Ascending aorta (tissue), 2 donors: ENCODE data around the gene LYRM4. TPM values are rescaled to one million over a fixed set of nuclear protein-coding genes. Genes with fewer than 3 reads are reported as not detected.

Source experiments
- DNase-seq, 2 donors: peaks; one replicate each; pipeline ENCODE4 v3.0.0-alpha.2; 2019; ENCODE audit warnings: low spot score in 2 of 2
- H3K27ac ChIP-seq, 2 donors: fragments of 200-600 bp; sonication (generic); one replicate each; pipeline ENCODE4 v1.5.1; 2016 to 2017; ENCODE audit warnings: mild to moderate bottlenecking in 1 of 2
- H3K27me3 ChIP-seq: fragments of 200-600 bp; sonication (generic); one replicate; pipeline ENCODE4 v1.5.1; 2017
- H3K36me3 ChIP-seq, 2 donors: fragments of 200-600 bp; sonication (generic); one replicate each; pipeline ENCODE4 v1.5.1; 2016
- H3K4me1 ChIP-seq, 2 donors: fragments of 200-600 bp; sonication (generic); one replicate each; pipeline ENCODE4 v1.5.1; 2016 to 2017; ENCODE audit warnings: mild to moderate bottlenecking in 1 of 2
- H3K4me3 ChIP-seq, 2 donors: fragments of 200-600 bp; sonication (generic); one replicate each; pipeline ENCODE4 v1.5.1; 2016 to 2017; ENCODE audit warnings: mild to moderate bottlenecking in 1 of 2
- H3K9me3 ChIP-seq, 2 donors: fragments of 200-600 bp; sonication (generic); one replicate each; pipeline ENCODE4 v1.5.1; 2016
- intact Hi-C: fragments of 100-400 bp; cut with DNase I; formaldehyde crosslinking; loops from one replicate; pipeline ENCODE4 v1.15.1; 2023
- total RNA-seq: library from RNA; depleted of rRNA; stranded (reverse); fragments of >200 nt; gene quantifications from one replicate; pipeline ENCODE4 v1.1.0, GENCODE V29; 2016
- TF ChIP-seq, protein P1 (sequence below), 3 experiments: fragments of 200-600 bp in 2 of 3; fragments of 450-650 bp in 1 of 3; sonication (generic) in 2 of 3; IDR thresholded peaks; one replicate each; pipeline ENCODE4 v1.5.1; 2016 to 2019; ENCODE audit warnings: antibody characterized with exemption in 3 of 3, mild to moderate bottlenecking in 1 of 3, moderate library complexity in 1 of 3

LYRM4 gene
- total RNA-seq, 1 donor from 2014 or later, result 10.5 TPM

GRCh38 chr6:5139828-5140771, 120.7 kb downstream of the LYRM4 start:
- no peaks in the 10 kb centered on the region for H3K27me3 ChIP-seq
- H3K36me3 ChIP-seq, result no peaks in the 10 kb centered on the region
- no peak overlapping the region for H3K4me3 ChIP-seq
- no peak for DNase-seq
- TF ChIP-seq, protein P1, sequence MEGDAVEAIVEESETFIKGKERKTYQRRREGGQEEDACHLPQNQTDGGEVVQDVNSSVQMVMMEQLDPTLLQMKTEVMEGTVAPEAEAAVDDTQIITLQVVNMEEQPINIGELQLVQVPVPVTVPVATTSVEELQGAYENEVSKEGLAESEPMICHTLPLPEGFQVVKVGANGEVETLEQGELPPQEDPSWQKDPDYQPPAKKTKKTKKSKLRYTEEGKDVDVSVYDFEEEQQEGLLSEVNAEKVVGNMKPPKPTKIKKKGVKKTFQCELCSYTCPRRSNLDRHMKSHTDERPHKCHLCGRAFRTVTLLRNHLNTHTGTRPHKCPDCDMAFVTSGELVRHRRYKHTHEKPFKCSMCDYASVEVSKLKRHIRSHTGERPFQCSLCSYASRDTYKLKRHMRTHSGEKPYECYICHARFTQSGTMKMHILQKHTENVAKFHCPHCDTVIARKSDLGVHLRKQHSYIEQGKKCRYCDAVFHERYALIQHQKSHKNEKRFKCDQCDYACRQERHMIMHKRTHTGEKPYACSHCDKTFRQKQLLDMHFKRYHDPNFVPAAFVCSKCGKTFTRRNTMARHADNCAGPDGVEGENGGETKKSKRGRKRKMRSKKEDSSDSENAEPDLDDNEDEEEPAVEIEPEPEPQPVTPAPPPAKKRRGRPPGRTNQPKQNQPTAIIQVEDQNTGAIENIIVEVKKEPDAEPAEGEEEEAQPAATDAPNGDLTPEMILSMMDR (IDR thresholded peaks at IDR 0.05), result no peak
- H3K4me1 ChIP-seq, result no peaks in the 10 kb centered on the region
- H3K27ac ChIP-seq, result no peak overlapping the region
- H3K9me3 ChIP-seq, result no peaks in the 10 kb centered on the region
- intact Hi-C loops, result loop anchor here (10.0 kb wide), 3 partner anchors 115 to 1175 kb away; no protein-coding TSS in a partner anchor

GRCh38 chr6:5138995-5139827, 121.5 kb downstream of the LYRM4 start:
- TF ChIP-seq, protein P1 (IDR thresholded peaks at IDR 0.05), result no peak
- no peaks in the 10 kb centered on the region for H3K36me3 ChIP-seq

GRCh38 chr6:5136851-5137250, 123.9 kb downstream of the LYRM4 start:
- H3K27me3 ChIP-seq, result no peaks in the 10 kb centered on the region
- no peak overlapping the region for H3K27ac ChIP-seq
- TF ChIP-seq, protein P1 (IDR thresholded peaks at IDR 0.05), result no peak
- no peak overlapping the region for H3K4me3 ChIP-seq
- DNase-seq, result no peak
- H3K9me3 ChIP-seq, result no peaks in the 10 kb centered on the region
- H3K36me3 ChIP-seq, result no peaks in the 10 kb centered on the region
- no peaks in the 10 kb centered on the region for H3K4me1 ChIP-seq
- intact Hi-C loops, result no loop called here

More at GRCh38 chr6:5138995-5139827, 121.5 kb downstream of the LYRM4 start:
- intact Hi-C loops, result no loop called here
- DNase-seq, result no peak
- H3K27me3 ChIP-seq, result no peaks in the 10 kb centered on the region
- H3K27ac ChIP-seq, result no peak overlapping the region
- no peak overlapping the region for H3K4me3 ChIP-seq
- H3K9me3 ChIP-seq, result no peaks in the 10 kb centered on the region
- H3K4me1 ChIP-seq, result no peaks in the 10 kb centered on the region

DNA sequence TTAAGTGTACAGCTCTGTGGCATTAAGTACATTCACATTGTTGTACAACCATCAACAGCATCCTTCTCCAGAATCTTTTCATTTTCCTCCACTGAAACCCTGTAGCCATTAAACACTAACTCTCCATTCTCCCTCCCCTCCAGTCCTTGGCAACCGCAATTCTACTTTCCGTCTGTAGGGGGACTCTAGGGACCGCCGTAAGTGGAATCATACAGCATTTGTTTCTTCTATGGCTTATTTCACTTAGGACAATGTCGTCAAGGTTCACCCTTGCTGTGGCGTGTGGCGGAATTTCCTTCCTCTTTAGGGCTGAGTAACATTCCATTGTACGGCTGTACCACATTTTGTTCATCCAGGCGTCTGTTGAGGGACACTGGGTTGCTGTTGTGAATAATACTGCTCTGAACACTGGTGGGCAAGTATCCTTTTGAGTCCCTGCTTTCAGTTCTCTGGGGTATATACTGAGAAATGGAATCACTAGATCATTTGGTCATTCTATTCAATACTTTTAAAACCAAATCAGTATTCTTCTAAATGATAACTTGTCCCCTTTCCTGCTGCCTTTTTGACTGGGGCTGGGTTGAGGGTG, 124.9 kb downstream of the LYRM4 start:
- H3K27ac ChIP-seq, result no peak overlapping the region
- H3K4me3 ChIP-seq, result no peak overlapping the region
- no peaks in the 10 kb centered on the region for H3K36me3 ChIP-seq
- H3K27me3 ChIP-seq, result no peaks in the 10 kb centered on the region
- intact Hi-C loops, result no loop called here
- TF ChIP-seq, protein P1 (IDR thresholded peaks at IDR 0.05), result peak; percentile 27 to 70 (median 53)
- no peak for DNase-seq
- no peaks in the 10 kb centered on the region for H3K9me3 ChIP-seq
- H3K4me1 ChIP-seq, result no peaks in the 10 kb centered on the region

GRCh38 chr6:5133943-5134342, 126.8 kb downstream of the LYRM4 start:
- no peaks in the 10 kb centered on the region for H3K4me1 ChIP-seq
- intact Hi-C loops, result no loop called here
- no peak overlapping the region for H3K27ac ChIP-seq
- no peak overlapping the region for H3K4me3 ChIP-seq
- no peaks in the 10 kb centered on the region for H3K36me3 ChIP-seq
- TF ChIP-seq, protein P1 (IDR thresholded peaks at IDR 0.05), result no peak
- H3K27me3 ChIP-seq, result no peaks in the 10 kb centered on the region
- H3K9me3 ChIP-seq, result no peaks in the 10 kb centered on the region
- DNase-seq, result no peak
